ENCODE measurements around the gene SSPN. TPM values are rescaled to one million over a fixed set of nuclear protein-coding genes. Genes with fewer than 3 reads are reported as not detected.

The SSPN gene
- polyA plus RNA-seq, 1 donor from 2014 or later: 149 TPM

- peak overlapping the region in 1 of 3 donors; percentile 10 for H3K27ac Mint-ChIP-seq
- H3K9me3 Mint-ChIP-seq: no peaks in the 10 kb centered on the region
- peaks cover 26 to 39% (median 36%) of the 10 kb centered on the region in 3 donors for H3K4me1 Mint-ChIP-seq
- H3K27me3 Mint-ChIP-seq: no peaks in the 10 kb centered on the region
- H3K4me3 Mint-ChIP-seq: peak overlapping the region in 2 of 4 donors; percentile 34 to 43
- peaks cover 4% of the 10 kb centered on the region for H3K36me3 Mint-ChIP-seq
Observed at GRCh38 chr12:26274441-26275312, 79.3 kb downstream of the SSPN start.

GRCh38 chr12:26275313-26276131, 80.1 kb downstream of the SSPN start:
- Mint-ChIP-seq H3K9me3 (peaks cover 0 to 1% (median 0%) of the 10 kb centered on the region in 3 donors), H3K36me3 (peaks cover 4% of the 10 kb centered on the region), H3K27me3 (no peaks in the 10 kb centered on the region), H3K27ac (no peak overlapping the region), H3K4me3 (no peak overlapping the region), H3K4me1 (peaks cover 26 to 39% (median 36%) of the 10 kb centered on the region in 3 donors)

GRCh38 chr12:26276709-26277108, 81.3 kb downstream of the SSPN start:
- no peaks in the 10 kb centered on the region for H3K27me3 Mint-ChIP-seq
- no peaks in the 10 kb centered on the region for H3K36me3 Mint-ChIP-seq
- peaks cover 21 to 31% (median 31%) of the 10 kb centered on the region in 3 donors for H3K4me1 Mint-ChIP-seq
- no peak overlapping the region for H3K4me3 Mint-ChIP-seq
- peaks cover 0 to 1% (median 0%) of the 10 kb centered on the region in 3 donors for H3K9me3 Mint-ChIP-seq
- H3K27ac Mint-ChIP-seq: no peak overlapping the region

GRCh38 chr12:26277506-26278246, 82.3 kb downstream of the SSPN start:
- H3K27ac Mint-ChIP-seq: no peak overlapping the region
- H3K4me1 Mint-ChIP-seq: peaks cover 21 to 31% (median 29%) of the 10 kb centered on the region in 3 donors
- H3K4me3 Mint-ChIP-seq: no peak overlapping the region
- no peaks in the 10 kb centered on the region for H3K36me3 Mint-ChIP-seq
- no peaks in the 10 kb centered on the region for H3K27me3 Mint-ChIP-seq
- peaks cover 0 to 1% (median 0%) of the 10 kb centered on the region in 3 donors for H3K9me3 Mint-ChIP-seq

GRCh38 chr12:26278266-26278665, 82.9 kb downstream of the SSPN start:
- Mint-ChIP-seq H3K36me3 (no peaks in the 10 kb centered on the region), H3K9me3 (peaks cover 0 to 1% (median 0%) of the 10 kb centered on the region in 3 donors), H3K27ac (peak overlapping the region in 1 of 3 donors; percentile 86), H3K4me3 (no peak overlapping the region), H3K4me1 (peaks cover 21 to 32% (median 32%) of the 10 kb centered on the region in 3 donors), H3K27me3 (no peaks in the 10 kb centered on the region)

GRCh38 chr12:26278666-26279065, 83.3 kb downstream of the SSPN start:
- H3K27ac Mint-ChIP-seq: peak overlapping the region in 1 of 3 donors; percentile 86
- H3K4me3 Mint-ChIP-seq: peak overlapping the region in 1 of 4 donors; percentile 0
- H3K4me1 Mint-ChIP-seq: peaks cover 19 to 31% (median 28%) of the 10 kb centered on the region in 3 donors

GRCh38 chr12:26279091-26279490, 83.7 kb downstream of the SSPN start:
- Mint-ChIP-seq H3K27ac (peak overlapping the region in 1 of 3 donors; percentile 86), H3K9me3 (peaks cover 0 to 1% (median 0%) of the 10 kb centered on the region in 3 donors), H3K27me3 (no peaks in the 10 kb centered on the region), H3K4me3 (peak overlapping the region in 1 of 4 donors; percentile 0), H3K4me1 (peaks cover 15 to 28% (median 25%) of the 10 kb centered on the region in 3 donors), H3K36me3 (no peaks in the 10 kb centered on the region)

More at GRCh38 chr12:26278666-26279065, 83.3 kb downstream of the SSPN start:
- no peaks in the 10 kb centered on the region for H3K36me3 Mint-ChIP-seq
- H3K27me3 Mint-ChIP-seq: no peaks in the 10 kb centered on the region
- peaks cover 0 to 1% (median 0%) of the 10 kb centered on the region in 3 donors for H3K9me3 Mint-ChIP-seq

- Mint-ChIP-seq H3K9me3 (peaks cover 0 to 1% (median 0%) of the 10 kb centered on the region in 3 donors), H3K27ac (no peak overlapping the region), H3K27me3 (no peaks in the 10 kb centered on the region), H3K4me1 (peaks cover 7 to 20% (median 17%) of the 10 kb centered on the region in 3 donors), H3K4me3 (no peak overlapping the region), H3K36me3 (no peaks in the 10 kb centered on the region)
Observed at GRCh38 chr12:26279908-26280307, 84.5 kb downstream of the SSPN start.

GRCh38 chr12:26280869-26281268, 85.5 kb downstream of the SSPN start:
- H3K27me3 Mint-ChIP-seq: no peaks in the 10 kb centered on the region
- H3K36me3 Mint-ChIP-seq: no peaks in the 10 kb centered on the region
- peaks cover 0 to 1% (median 0%) of the 10 kb centered on the region in 3 donors for H3K9me3 Mint-ChIP-seq
- H3K4me3 Mint-ChIP-seq: no peak overlapping the region
- H3K4me1 Mint-ChIP-seq: peaks cover 5 to 19% (median 13%) of the 10 kb centered on the region in 3 donors
- no peak overlapping the region for H3K27ac Mint-ChIP-seq

- peaks cover 5 to 19% (median 13%) of the 10 kb centered on the region in 3 donors for H3K4me1 Mint-ChIP-seq
- H3K9me3 Mint-ChIP-seq: peaks cover 0 to 1% (median 0%) of the 10 kb centered on the region in 3 donors
- no peak overlapping the region for H3K4me3 Mint-ChIP-seq
- H3K27me3 Mint-ChIP-seq: no peaks in the 10 kb centered on the region
- H3K27ac Mint-ChIP-seq: no peak overlapping the region
- H3K36me3 Mint-ChIP-seq: no peaks in the 10 kb centered on the region
Observed at GRCh38 chr12:26281320-26281719, 85.9 kb downstream of the SSPN start.

- Mint-ChIP-seq H3K36me3 (no peaks in the 10 kb centered on the region), H3K4me1 (peaks cover 5 to 19% (median 17%) of the 10 kb centered on the region in 3 donors), H3K27ac (no peak overlapping the region), H3K27me3 (no peaks in the 10 kb centered on the region), H3K4me3 (no peak overlapping the region), H3K9me3 (peaks cover 0 to 1% (median 0%) of the 10 kb centered on the region in 3 donors)
Observed at GRCh38 chr12:26282339-26282940, 87.1 kb downstream of the SSPN start.

GRCh38 chr12:26283046-26283445, 87.7 kb downstream of the SSPN start:
- Mint-ChIP-seq H3K36me3 (no peaks in the 10 kb centered on the region), H3K4me3 (peak overlapping the region in 1 of 4 donors; percentile 35), H3K27ac (no peak overlapping the region), H3K9me3 (peaks cover 0 to 1% (median 0%) of the 10 kb centered on the region in 3 donors), H3K27me3 (no peaks in the 10 kb centered on the region), H3K4me1 (peaks cover 5 to 19% (median 15%) of the 10 kb centered on the region in 3 donors)

- Mint-ChIP-seq H3K36me3 (no peaks in the 10 kb centered on the region), H3K4me3 (no peak overlapping the region), H3K4me1 (peaks cover 0 to 15% (median 10%) of the 10 kb centered on the region in 3 donors), H3K27ac (peak overlapping the region in 1 of 3 donors; percentile 4), H3K9me3 (peaks cover 0 to 1% (median 0%) of the 10 kb centered on the region in 3 donors), H3K27me3 (no peaks in the 10 kb centered on the region)
Observed at GRCh38 chr12:26283617-26284016, 88.2 kb downstream of the SSPN start.

GRCh38 chr12:26285401-26285800, 90.0 kb downstream of the SSPN start:
- Mint-ChIP-seq H3K4me1 (peaks cover 0 to 8% (median 8%) of the 10 kb centered on the region in 3 donors), H3K27me3 (no peaks in the 10 kb centered on the region), H3K36me3 (no peaks in the 10 kb centered on the region), H3K27ac (no peak overlapping the region), H3K9me3 (peaks cover 0 to under 1% (median 0%) of the 10 kb centered on the region in 3 donors), H3K4me3 (no peak overlapping the region)

Data from IgD-negative memory B cell (primary cell).